ENCODE data around the gene FAM98A.

- TF ChIP-seq CTCF (IDR thresholded peaks at IDR 0.05), result no peak
- no peak for TF ChIP-seq POLR2A (IDR thresholded peaks at IDR 0.05)
Observed at GRCh38 chr2:33605056-33605455, 6.0 kb upstream of the FAM98A start.
